ENCODE data around the gene DHRSX. TPM values are rescaled to one million over a fixed set of nuclear protein-coding genes. Genes with fewer than 3 reads are reported as not detected.

DHRSX gene
- total RNA-seq, 3 donors from 2014 or later (not counting 1 experiment from before 2014, with no cell fraction given), result 21.5 to 26.1 (median 22.9) TPM

DNA sequence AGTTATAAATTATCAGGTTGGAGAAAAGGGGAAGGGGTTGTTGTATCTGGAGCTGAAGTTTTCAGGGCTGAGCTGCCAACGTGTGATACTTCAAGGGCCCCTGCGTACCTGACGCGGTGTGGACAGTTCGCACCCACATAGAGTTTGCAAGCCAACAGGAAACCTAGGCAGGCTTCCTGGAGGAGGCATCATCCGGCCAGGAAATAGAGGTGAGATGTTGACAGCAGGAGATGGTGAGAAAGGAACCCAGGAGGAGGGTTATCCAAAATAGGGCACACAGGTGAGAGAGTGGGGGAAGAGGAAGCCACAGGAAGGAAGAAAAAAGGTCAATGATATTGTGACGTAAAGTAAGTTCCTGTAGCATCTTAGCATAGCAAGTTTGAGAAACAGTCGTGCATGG lies 127.2 kb downstream of the DHRSX start:
- no peaks in the 10 kb centered on the region for H3K36me3 Mint-ChIP-seq
- H3K9me3 Mint-ChIP-seq, result no peaks in the 10 kb centered on the region
- Histone ChIP-seq H3K27me3 (ENCODE audit: control insufficient read depth, insufficient read depth, low read length) (no peaks in the 10 kb centered on the region), H3K9me3 (ENCODE audit: control insufficient read depth, insufficient read depth, low read length) (no peaks in the 10 kb centered on the region), H3K4me3 (ENCODE audit: low read length) (no peak overlapping the region), H3K4me1 (ENCODE audit: control insufficient read depth, insufficient read depth, low read length) (peaks cover 15% of the 10 kb centered on the region), H3K36me3 (ENCODE audit: control insufficient read depth, insufficient read depth, low read length) (no peaks in the 10 kb centered on the region), H3K27ac (ENCODE audit: low read length) (no peak overlapping the region)
- peak in 1 of 3 donors; percentile 26 for ATAC-seq
- H3K27me3 Mint-ChIP-seq (ENCODE audit: low read depth in 2 of 2), result no peaks in the 10 kb centered on the region
- H3K27ac Mint-ChIP-seq, result peak overlapping the region; percentile 4 to 85
- 43% methylated on average over 8 of the region's 8 CpGs for WGBS (ENCODE audit: insufficient coverage)
- H3K4me3 Mint-ChIP-seq, result no peak overlapping the region
- H3K4me1 Mint-ChIP-seq, result peaks cover 12 to 20% of the 10 kb centered on the region in 2 donors
- intact Hi-C loops (cut with micrococcal nuclease), result no loop called here
- DNase-seq, result peak in 1 of 2 donors; percentile 28
- TF ChIP-seq, protein P1, sequence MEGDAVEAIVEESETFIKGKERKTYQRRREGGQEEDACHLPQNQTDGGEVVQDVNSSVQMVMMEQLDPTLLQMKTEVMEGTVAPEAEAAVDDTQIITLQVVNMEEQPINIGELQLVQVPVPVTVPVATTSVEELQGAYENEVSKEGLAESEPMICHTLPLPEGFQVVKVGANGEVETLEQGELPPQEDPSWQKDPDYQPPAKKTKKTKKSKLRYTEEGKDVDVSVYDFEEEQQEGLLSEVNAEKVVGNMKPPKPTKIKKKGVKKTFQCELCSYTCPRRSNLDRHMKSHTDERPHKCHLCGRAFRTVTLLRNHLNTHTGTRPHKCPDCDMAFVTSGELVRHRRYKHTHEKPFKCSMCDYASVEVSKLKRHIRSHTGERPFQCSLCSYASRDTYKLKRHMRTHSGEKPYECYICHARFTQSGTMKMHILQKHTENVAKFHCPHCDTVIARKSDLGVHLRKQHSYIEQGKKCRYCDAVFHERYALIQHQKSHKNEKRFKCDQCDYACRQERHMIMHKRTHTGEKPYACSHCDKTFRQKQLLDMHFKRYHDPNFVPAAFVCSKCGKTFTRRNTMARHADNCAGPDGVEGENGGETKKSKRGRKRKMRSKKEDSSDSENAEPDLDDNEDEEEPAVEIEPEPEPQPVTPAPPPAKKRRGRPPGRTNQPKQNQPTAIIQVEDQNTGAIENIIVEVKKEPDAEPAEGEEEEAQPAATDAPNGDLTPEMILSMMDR (IDR thresholded peaks at IDR 0.05), result no peak

DNA sequence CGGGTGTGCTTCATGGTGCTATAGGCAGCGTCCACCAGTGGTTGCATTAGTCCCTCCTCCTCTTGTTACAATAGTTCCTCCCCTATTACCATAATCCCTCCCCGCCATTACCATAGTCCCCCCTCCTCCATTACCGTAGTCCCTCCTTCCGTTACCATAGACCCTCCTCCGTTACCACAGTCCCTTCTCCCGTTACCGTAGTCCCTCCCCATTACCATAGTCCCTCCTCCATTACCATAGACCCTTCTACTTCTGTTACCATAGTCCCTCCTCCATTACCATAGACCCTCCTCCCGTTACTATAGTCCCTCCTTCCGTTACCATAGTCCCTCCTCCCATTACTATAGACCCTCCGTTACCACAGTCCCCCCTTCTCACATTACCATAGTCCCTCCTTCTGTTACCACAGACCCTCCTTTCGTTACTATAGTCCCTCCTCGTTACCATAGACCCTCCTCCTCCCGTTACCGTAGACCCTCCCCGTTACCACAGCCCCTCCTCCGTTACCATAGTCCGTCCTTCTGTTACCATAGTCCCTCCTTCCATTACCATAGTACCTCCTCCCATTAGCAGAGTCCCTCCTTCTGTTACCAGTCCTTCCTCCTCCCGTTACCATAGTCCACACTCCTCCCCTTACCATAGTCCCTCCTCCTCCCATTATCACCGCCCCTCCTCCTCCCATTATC lies 129.6 kb downstream of the DHRSX start:
- TF ChIP-seq, protein P1 (IDR thresholded peaks at IDR 0.05), result no peak
- Histone ChIP-seq H3K9me3 (ENCODE audit: control insufficient read depth, insufficient read depth, low read length) (no peaks in the 10 kb centered on the region), H3K36me3 (ENCODE audit: control insufficient read depth, insufficient read depth, low read length) (no peaks in the 10 kb centered on the region), H3K27me3 (ENCODE audit: control insufficient read depth, insufficient read depth, low read length) (no peaks in the 10 kb centered on the region), H3K27ac (ENCODE audit: low read length) (no peak overlapping the region), H3K4me3 (ENCODE audit: low read length) (no peak overlapping the region), H3K4me1 (ENCODE audit: control insufficient read depth, insufficient read depth, low read length) (peaks cover 15% of the 10 kb centered on the region)
- H3K4me1 Mint-ChIP-seq, result peaks cover 12 to 20% of the 10 kb centered on the region in 2 donors
- H3K27ac Mint-ChIP-seq, result peak overlapping the region in 1 of 2 donors; percentile 56
- 95% methylated on average over 20 of the region's 20 CpGs for WGBS (ENCODE audit: insufficient coverage)
- H3K27me3 Mint-ChIP-seq (ENCODE audit: low read depth in 2 of 2), result no peaks in the 10 kb centered on the region
- no peaks in the 10 kb centered on the region for H3K36me3 Mint-ChIP-seq
- H3K9me3 Mint-ChIP-seq, result no peaks in the 10 kb centered on the region
- no peak for DNase-seq
- no peak overlapping the region for H3K4me3 Mint-ChIP-seq
- intact Hi-C loops (cut with micrococcal nuclease), result no loop called here
- peak in 1 of 3 donors; percentile 81 for ATAC-seq

DNA sequence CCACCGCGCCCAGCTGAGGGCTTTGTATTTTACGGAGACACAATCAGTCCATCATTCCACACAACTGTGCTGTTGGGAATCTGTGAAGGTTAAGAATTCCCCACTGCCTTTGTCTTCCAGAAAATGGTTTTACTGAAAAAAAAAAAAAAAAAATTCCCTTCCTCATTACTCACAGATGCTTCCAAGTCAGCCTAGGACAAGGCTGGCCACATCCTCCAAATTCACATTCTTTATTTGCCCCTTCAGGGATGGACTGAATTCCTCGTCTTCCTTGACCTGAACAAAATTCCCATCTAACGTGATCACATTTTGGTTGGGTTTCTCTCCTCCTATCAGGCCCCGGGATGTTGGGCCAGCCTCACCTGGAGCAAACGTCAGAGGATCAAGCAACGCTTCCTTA lies 130.3 kb downstream of the DHRSX start:
- Histone ChIP-seq H3K27ac (ENCODE audit: low read length) (no peak overlapping the region), H3K27me3 (ENCODE audit: control insufficient read depth, insufficient read depth, low read length) (no peaks in the 10 kb centered on the region), H3K4me3 (ENCODE audit: low read length) (no peak overlapping the region), H3K36me3 (ENCODE audit: control insufficient read depth, insufficient read depth, low read length) (no peaks in the 10 kb centered on the region), H3K4me1 (ENCODE audit: control insufficient read depth, insufficient read depth, low read length) (peaks cover 15% of the 10 kb centered on the region), H3K9me3 (ENCODE audit: control insufficient read depth, insufficient read depth, low read length) (no peaks in the 10 kb centered on the region)
- H3K36me3 Mint-ChIP-seq, result no peaks in the 10 kb centered on the region
- H3K27me3 Mint-ChIP-seq (ENCODE audit: low read depth in 2 of 2), result no peaks in the 10 kb centered on the region
- no peaks in the 10 kb centered on the region for H3K9me3 Mint-ChIP-seq
- intact Hi-C loops (cut with micrococcal nuclease), result no loop called here
- H3K4me1 Mint-ChIP-seq, result peaks cover 12 to 20% of the 10 kb centered on the region in 2 donors
- ATAC-seq (no peak), DNase-seq (no peak)
- TF ChIP-seq, protein P1 (IDR thresholded peaks at IDR 0.05), result no peak
- WGBS (ENCODE audit: insufficient coverage), result 100% methylated on average over 7 of the region's 8 CpGs
- H3K27ac Mint-ChIP-seq, result peak overlapping the region in 1 of 2 donors; percentile 56
- no peak overlapping the region for H3K4me3 Mint-ChIP-seq

DNA sequence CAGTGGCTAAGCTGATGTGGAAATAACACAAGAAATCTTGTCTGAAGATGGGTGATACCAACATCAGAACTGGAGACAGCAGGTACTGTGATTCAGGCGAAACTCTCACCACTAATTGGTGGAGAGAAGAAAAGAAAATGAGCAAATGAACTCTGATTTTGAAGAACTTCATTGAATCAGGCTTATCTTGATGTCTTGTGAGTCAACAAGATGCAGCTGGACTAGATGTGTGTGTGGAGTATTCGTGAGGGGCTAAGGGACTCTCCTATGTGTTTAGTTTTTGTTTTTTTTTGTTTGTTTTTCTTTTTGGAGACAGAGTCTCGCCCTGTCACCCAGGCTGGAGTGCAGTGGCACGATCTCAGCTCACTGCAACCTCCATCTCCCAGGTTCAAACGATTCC lies 131.6 kb downstream of the DHRSX start:
- intact Hi-C loops (cut with micrococcal nuclease), result no loop called here
- TF ChIP-seq, protein P1 (IDR thresholded peaks at IDR 0.05), result no peak
- no peaks in the 10 kb centered on the region for H3K9me3 Mint-ChIP-seq
- ATAC-seq (no peak), DNase-seq (no peak)
- WGBS (ENCODE audit: insufficient coverage), result 98% methylated on average over 5 of the region's 5 CpGs
- Histone ChIP-seq H3K9me3 (ENCODE audit: control insufficient read depth, insufficient read depth, low read length) (no peaks in the 10 kb centered on the region), H3K27ac (ENCODE audit: low read length) (no peak overlapping the region), H3K36me3 (ENCODE audit: control insufficient read depth, insufficient read depth, low read length) (no peaks in the 10 kb centered on the region), H3K27me3 (ENCODE audit: control insufficient read depth, insufficient read depth, low read length) (no peaks in the 10 kb centered on the region), H3K4me1 (ENCODE audit: control insufficient read depth, insufficient read depth, low read length) (peaks cover 14% of the 10 kb centered on the region), H3K4me3 (ENCODE audit: low read length) (no peak overlapping the region)
- H3K27me3 Mint-ChIP-seq (ENCODE audit: low read depth in 2 of 2), result no peaks in the 10 kb centered on the region
- H3K27ac Mint-ChIP-seq, result no peak overlapping the region
- H3K4me3 Mint-ChIP-seq, result no peak overlapping the region
- H3K36me3 Mint-ChIP-seq, result no peaks in the 10 kb centered on the region
- H3K4me1 Mint-ChIP-seq, result peaks cover 12 to 20% of the 10 kb centered on the region in 2 donors
